HG03342 (cell line): ENCODE measurements around the gene SPTBN1.

ENCODE experiments used
- ATAC-seq: cut with Tn5 transposase; IDR thresholded peaks from one replicate; pipeline ENCODE4 v1.9.1; 2021; ENCODE audit warnings: mild to moderate bottlenecking, moderate library complexity; ENCODE audit not compliant: unreplicated experiment

The SPTBN1 gene

GRCh38 chr2:54666634-54667265 is 210.6 kb downstream of the SPTBN1 start:
- no peak for ATAC-seq

- ATAC-seq, result no peak
Measured at GRCh38 chr2:54667266-54667639, 211.1 kb downstream of the SPTBN1 start.

- ATAC-seq, result no peak
Measured at GRCh38 chr2:54667726-54668650, 211.9 kb downstream of the SPTBN1 start.

GRCh38 chr2:54668711-54669110 is 212.6 kb downstream of the SPTBN1 start:
- ATAC-seq, result no peak

- ATAC-seq, result no peak
Measured at GRCh38 chr2:54669677-54670484, 213.8 kb downstream of the SPTBN1 start.

- no peak for ATAC-seq
Measured at GRCh38 chr2:54670485-54671009, 214.4 kb downstream of the SPTBN1 start.

GRCh38 chr2:54671010-54671409 is 214.9 kb downstream of the SPTBN1 start:
- no peak for ATAC-seq

- no peak for ATAC-seq
Measured at GRCh38 chr2:54671875-54672589, 215.9 kb downstream of the SPTBN1 start.

- peak; percentile 77 for ATAC-seq
Measured at GRCh38 chr2:54672590-54673456, 216.7 kb downstream of the SPTBN1 start.

- peak; percentile 54 for ATAC-seq
Measured at GRCh38 chr2:54673501-54673998, 217.4 kb downstream of the SPTBN1 start.

GRCh38 chr2:54675281-54675680 is 219.2 kb downstream of the SPTBN1 start:
- ATAC-seq, result no peak

GRCh38 chr2:54675738-54676137 is 219.6 kb downstream of the SPTBN1 start:
- no peak for ATAC-seq

- ATAC-seq, result no peak
Measured at GRCh38 chr2:54676656-54677055, 220.5 kb downstream of the SPTBN1 start.

- no peak for ATAC-seq
Measured at GRCh38 chr2:54677476-54678265, 221.5 kb downstream of the SPTBN1 start.

GRCh38 chr2:54678719-54679118 is 222.6 kb downstream of the SPTBN1 start:
- ATAC-seq, result no peak

- peak; percentile 82 for ATAC-seq
Measured at GRCh38 chr2:54680397-54681041, 224.4 kb downstream of the SPTBN1 start.

- no peak for ATAC-seq
Measured at GRCh38 chr2:54681416-54681815, 225.3 kb downstream of the SPTBN1 start.

- ATAC-seq, result no peak
Measured at GRCh38 chr2:54683596-54683995, 227.5 kb downstream of the SPTBN1 start.
